Upper lobe of left lung (tissue), 4 donors: Measurements from ENCODE around the gene ZNF14.

Experiments used
- POLR2A ChIP-seq, 4 donors: fragments of 450-650 bp; IDR thresholded peaks; one replicate each; pipeline ENCODE4 v1.5.1; 2016 to 2017; ENCODE audit warnings: antibody characterized with exemption in 4 of 4, mild to moderate bottlenecking in 2 of 4
- POLR2AphosphoS5 ChIP-seq, 2 donors: sonication (generic); formaldehyde crosslinking; IDR thresholded peaks; one replicate each; pipeline ENCODE4 v1.5.1; 2017; ENCODE audit warnings: antibody characterized with exemption in 2 of 2
- TF ChIP-seq, protein P1 (sequence below), 6 experiments: fragments of 450-650 bp in 4 of 6; fragments of 200-600 bp in 2 of 6; sonication (generic) in 2 of 6; IDR thresholded peaks; one replicate each; pipeline ENCODE4 v1.5.1; 2016 to 2019; ENCODE audit warnings: antibody characterized with exemption in 6 of 6

DNA sequence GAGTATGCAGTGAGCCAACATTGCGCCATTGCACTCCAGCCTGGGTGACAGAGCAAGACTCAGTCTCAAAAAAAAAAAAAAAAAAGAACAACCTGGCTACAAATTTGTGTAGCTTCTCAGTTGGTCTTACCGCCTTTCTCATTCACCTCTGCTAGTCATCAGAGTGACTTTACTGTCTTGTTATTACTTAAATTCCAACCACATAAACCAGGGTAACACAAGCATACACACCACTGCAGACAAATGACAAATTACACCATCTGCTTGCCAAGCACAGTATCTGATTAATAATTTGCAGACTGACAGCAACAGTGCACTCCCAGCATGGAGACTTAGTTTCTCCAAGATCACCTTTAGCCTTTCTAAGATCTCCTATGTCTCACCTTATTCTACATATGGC, 11.0 kb downstream of the ZNF14 start:
- TF ChIP-seq, protein P1, sequence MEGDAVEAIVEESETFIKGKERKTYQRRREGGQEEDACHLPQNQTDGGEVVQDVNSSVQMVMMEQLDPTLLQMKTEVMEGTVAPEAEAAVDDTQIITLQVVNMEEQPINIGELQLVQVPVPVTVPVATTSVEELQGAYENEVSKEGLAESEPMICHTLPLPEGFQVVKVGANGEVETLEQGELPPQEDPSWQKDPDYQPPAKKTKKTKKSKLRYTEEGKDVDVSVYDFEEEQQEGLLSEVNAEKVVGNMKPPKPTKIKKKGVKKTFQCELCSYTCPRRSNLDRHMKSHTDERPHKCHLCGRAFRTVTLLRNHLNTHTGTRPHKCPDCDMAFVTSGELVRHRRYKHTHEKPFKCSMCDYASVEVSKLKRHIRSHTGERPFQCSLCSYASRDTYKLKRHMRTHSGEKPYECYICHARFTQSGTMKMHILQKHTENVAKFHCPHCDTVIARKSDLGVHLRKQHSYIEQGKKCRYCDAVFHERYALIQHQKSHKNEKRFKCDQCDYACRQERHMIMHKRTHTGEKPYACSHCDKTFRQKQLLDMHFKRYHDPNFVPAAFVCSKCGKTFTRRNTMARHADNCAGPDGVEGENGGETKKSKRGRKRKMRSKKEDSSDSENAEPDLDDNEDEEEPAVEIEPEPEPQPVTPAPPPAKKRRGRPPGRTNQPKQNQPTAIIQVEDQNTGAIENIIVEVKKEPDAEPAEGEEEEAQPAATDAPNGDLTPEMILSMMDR (IDR thresholded peaks at IDR 0.05): no peak
- no peak for TF ChIP-seq POLR2A (IDR thresholded peaks at IDR 0.05)
- TF ChIP-seq POLR2AphosphoS5 (IDR thresholded peaks at IDR 0.05): no peak
